SHP77 treated with DMSO at 0.1 percent for 48 hours (cell line): ENCODE measurements around the gene ZDBF2.
"Not testable (repeated sequence)": the region's sequence is repeated elsewhere in the genome, so short reads cannot be mapped to it uniquely, and the experiment has no call there.

Experiments
- DNase-seq: peaks from one replicate; lab custom pipeline; 2025; lab: John Stamatoyannopoulos, UW

The ZDBF2 gene

GRCh38 chr2:206274434-206275311 lies at the start of gene ZDBF2:
Gene ZDBF2 (plus strand): TSS chr2:206274663. CDS start chr2:206281850, 7,187 bp downstream.
- DNase-seq = no peak

GRCh38 chr2:206225435-206226232 lies 48.8 kb upstream of the ZDBF2 start:
- DNase-seq = no peak

- not testable (repeated sequence) for DNase-seq
Observed at GRCh38 chr2:206228636-206229035, 45.8 kb upstream of the ZDBF2 start.

GRCh38 chr2:206229642-206230041 lies 44.8 kb upstream of the ZDBF2 start:
- no peak for DNase-seq

- no peak for DNase-seq
Observed at GRCh38 chr2:206230060-206230762, 44.3 kb upstream of the ZDBF2 start.

- DNase-seq = no peak
Observed at GRCh38 chr2:206231669-206232286, 42.7 kb upstream of the ZDBF2 start.

- no peak for DNase-seq
Observed at GRCh38 chr2:206232287-206233035, 42.0 kb upstream of the ZDBF2 start.

GRCh38 chr2:206239157-206239556 lies 35.3 kb upstream of the ZDBF2 start:
- DNase-seq = no peak

- DNase-seq = no peak
Observed at GRCh38 chr2:206240327-206240726, 34.1 kb upstream of the ZDBF2 start.

- no peak for DNase-seq
Observed at GRCh38 chr2:206241736-206242135, 32.7 kb upstream of the ZDBF2 start.

GRCh38 chr2:206245265-206245672 lies 29.2 kb upstream of the ZDBF2 start:
- no peak for DNase-seq

- DNase-seq = no peak
Observed at GRCh38 chr2:206250041-206250897, 24.2 kb upstream of the ZDBF2 start.

- DNase-seq = no peak
Observed at GRCh38 chr2:206253125-206253776, 21.2 kb upstream of the ZDBF2 start.

GRCh38 chr2:206253777-206254166 lies 20.7 kb upstream of the ZDBF2 start:
- no peak for DNase-seq

GRCh38 chr2:206255003-206255402 lies 19.5 kb upstream of the ZDBF2 start:
- DNase-seq = no peak

- DNase-seq = no peak
Observed at GRCh38 chr2:206256706-206257205, 17.7 kb upstream of the ZDBF2 start.

GRCh38 chr2:206257350-206257749 lies 17.1 kb upstream of the ZDBF2 start:
- DNase-seq = no peak

GRCh38 chr2:206257861-206258260 lies 16.6 kb upstream of the ZDBF2 start:
- no peak for DNase-seq

GRCh38 chr2:206258615-206259014 lies 15.8 kb upstream of the ZDBF2 start:
- not testable (repeated sequence) for DNase-seq
